Astrocyte of the hippocampus (primary cell): ENCODE measurements around the gene AREG.

Source experiments
- DNase-seq: peaks from one replicate; pipeline ENCODE4 v3.0.0; 2011; ENCODE audit warnings: low read depth, low spot score

AREG gene

GRCh38 chr4:74456849-74457395, 12.0 kb downstream of the AREG start:
- no peak for DNase-seq

- no peak for DNase-seq
These were observed 15.9 kb downstream of the AREG start for GRCh38 chr4:74460833-74461232.

- no peak for DNase-seq
These were observed 18.2 kb downstream of the AREG start for GRCh38 chr4:74463123-74463522.

GRCh38 chr4:74464291-74464690, 19.4 kb downstream of the AREG start:
- no peak for DNase-seq

GRCh38 chr4:74466242-74466641, 21.3 kb downstream of the AREG start:
- DNase-seq: no peak

GRCh38 chr4:74471264-74471663, 26.3 kb downstream of the AREG start:
- no peak for DNase-seq

GRCh38 chr4:74473155-74473811, 28.3 kb downstream of the AREG start:
- peak; percentile 77 for DNase-seq

- no peak for DNase-seq
These were observed 29.6 kb downstream of the AREG start for GRCh38 chr4:74474345-74475090.

- no peak for DNase-seq
These were observed 30.3 kb downstream of the AREG start for GRCh38 chr4:74475091-74475800.

GRCh38 chr4:74475946-74476345, 31.0 kb downstream of the AREG start:
- DNase-seq: no peak

- no peak for DNase-seq
These were observed 34.1 kb downstream of the AREG start for GRCh38 chr4:74479009-74479408.

GRCh38 chr4:74480267-74480666, 35.3 kb downstream of the AREG start:
- DNase-seq: no peak

GRCh38 chr4:74481891-74482609, 37.1 kb downstream of the AREG start:
- DNase-seq: no peak

- DNase-seq: no peak
These were observed 38.4 kb downstream of the AREG start for GRCh38 chr4:74483226-74483911.

- DNase-seq: no peak
These were observed 42.0 kb downstream of the AREG start for GRCh38 chr4:74486905-74487304.

GRCh38 chr4:74487771-74488170, 42.8 kb downstream of the AREG start:
- DNase-seq: no peak

GRCh38 chr4:74490736-74491135, 45.8 kb downstream of the AREG start:
- no peak for DNase-seq

GRCh38 chr4:74499986-74500781, 55.2 kb downstream of the AREG start:
- DNase-seq: peak; percentile 19

- peak; percentile 49 for DNase-seq
These were observed 56.6 kb downstream of the AREG start for GRCh38 chr4:74501579-74501978.

GRCh38 chr4:74503580-74503979, 58.6 kb downstream of the AREG start:
- peak; percentile 16 for DNase-seq
